Fibroblast of lung (primary cell): Measurements from ENCODE around the gene DNMT3A. TPM values are rescaled to one million over a fixed set of nuclear protein-coding genes. Genes with fewer than 3 reads are reported as not detected.

ENCODE experiments used
- DNase-seq, 2 donors: peaks; one replicate each; pipeline versions ENCODE4 v3.0.0 to v3.0.0-alpha.2; 2010; ENCODE audit warnings: low read depth in 2 of 2
- H2AFZ ChIP-seq: 2 replicates; pipeline ENCODE4 v1.5.1; 2012; ENCODE audit warnings: low read length, control low read depth, inconsistent platforms
- H3K27ac ChIP-seq: 2 replicates; pipeline ENCODE4 v1.5.1; 2011; ENCODE audit warnings: low read length, control low read depth; ENCODE audit not compliant: insufficient read depth
- H3K27me3 ChIP-seq: 2 replicates; pipeline ENCODE4 v1.5.1; 2011; ENCODE audit warnings: mild to moderate bottlenecking, low read length; ENCODE audit not compliant: control insufficient read depth, insufficient read depth
- H3K36me3 ChIP-seq: 2 replicates; pipeline ENCODE4 v1.5.1; 2011; ENCODE audit warnings: low read length; ENCODE audit not compliant: control insufficient read depth, insufficient read depth
- H3K4me1 ChIP-seq: 2 replicates; pipeline ENCODE4 v1.5.1; 2011; ENCODE audit warnings: low read length; ENCODE audit not compliant: control insufficient read depth, insufficient read depth; ENCODE audit errors: extremely low read depth
- H3K4me2 ChIP-seq: 2 replicates; pipeline ENCODE4 v1.5.1; 2011; ENCODE audit warnings: low read length, control low read depth; ENCODE audit not compliant: insufficient read depth; ENCODE audit errors: extremely low read depth
- H3K4me3 ChIP-seq, 4 experiments: fragments of 200-600 bp in 1 of 4; sonication (generic) in 1 of 4; replicated peaks in 1 of 4; 2 replicates each; pipeline ENCODE4 v1.5.1; 2011 to 2016; ENCODE audit warnings: low read length in 4 of 4, low read depth in 3 of 4, mild to moderate bottlenecking in 3 of 4, control low read depth in 2 of 4, inconsistent platforms in 1 of 4, mixed read lengths in 1 of 4; ENCODE audit not compliant: insufficient read depth in 1 of 4; ENCODE audit errors: control extremely low read depth in 1 of 4
- H3K79me2 ChIP-seq: 2 replicates; pipeline ENCODE4 v1.5.1; 2012; ENCODE audit warnings: mild to moderate bottlenecking, low read length, inconsistent platforms; ENCODE audit not compliant: control insufficient read depth, insufficient read depth
- H3K9ac ChIP-seq: 2 replicates; pipeline ENCODE4 v1.5.1; 2011; ENCODE audit warnings: mild to moderate bottlenecking, low read length, control low read depth; ENCODE audit not compliant: insufficient read depth
- H3K9me3 ChIP-seq: 2 replicates; pipeline ENCODE4 v1.5.1; 2012; ENCODE audit warnings: low read depth, low read length; ENCODE audit not compliant: control insufficient read depth, insufficient read depth
- H4K20me1 ChIP-seq: 2 replicates; pipeline ENCODE4 v1.5.1; 2011; ENCODE audit warnings: low read length; ENCODE audit not compliant: control insufficient read depth, insufficient read depth; ENCODE audit errors: extremely low read depth
- CTCF ChIP-seq, 2 donors: IDR thresholded peaks in 1 of 2; conservative IDR thresholded peaks in 1 of 2; 1 replicate in 1 of 2; 2 replicates in 1 of 2; pipeline ENCODE4 v1.5.1; 2011 to 2012; ENCODE audit warnings: low read length in 2 of 2, control low read depth in 1 of 2, inconsistent platforms in 1 of 2, low read depth in 1 of 2, mild to moderate bottlenecking in 1 of 2
- EZH2 ChIP-seq: IDR thresholded peaks from 2 replicates; pipeline ENCODE4 v1.5.1; 2012; ENCODE audit warnings: low read length, control low read depth, mild to moderate bottlenecking; ENCODE audit errors: missing control alignments
- polyA plus RNA-seq, 2 donors: library from polyadenylated mRNA; depleted of rRNA in 1 of 2; stranded (reverse) in 1 of 2; unstranded in 1 of 2; fragments of >200 nt; gene quantifications; 2 replicates each; pipeline ENCODE4 v1.2.1, GENCODE V29; 2011 to 2012; ENCODE audit warnings: missing spikeins in 1 of 2
- total RNA-seq: library from RNA; depleted of rRNA; stranded (reverse); fragments of >200 nt; gene quantifications from 2 replicates; pipeline ENCODE4 v1.2.1, GENCODE V29; 2014

DNMT3A gene
- total and polyA plus RNA-seq, 2 donors (not counting 1 experiment from before 2014, with no cell fraction given), result 3.6 to 19.7 TPM

GRCh38 chr2:25201265-25201664 lies 140.5 kb downstream of the DNMT3A start:
- Histone ChIP-seq H2AFZ (no peak overlapping the region), H3K9me3 (no peaks in the 10 kb centered on the region), H3K4me3 (no peak overlapping the region), H3K9ac (no peak overlapping the region), H3K79me2 (no peaks in the 10 kb centered on the region), H3K4me1 (no peaks in the 10 kb centered on the region), H3K27me3 (no peaks in the 10 kb centered on the region), H4K20me1 (no peaks in the 10 kb centered on the region), H3K27ac (no peak overlapping the region), H3K36me3 (no peaks in the 10 kb centered on the region), H3K4me2 (no peak overlapping the region)
- DNase-seq, result no peak
- peak; percentile 8 to 29 for TF ChIP-seq CTCF (conservative IDR thresholded peaks at IDR 0.05 in 1 of 2, IDR thresholded peaks at IDR 0.05 in 1 of 2; ENCODE audit: low read depth in 1 of 2, low read length in 2 of 2)
- TF ChIP-seq EZH2, result no peak

GRCh38 chr2:25198576-25198975 lies 143.1 kb downstream of the DNMT3A start:
- Histone ChIP-seq H3K4me3 (no peak overlapping the region), H3K27ac (no peak overlapping the region), H2AFZ (no peak overlapping the region), H3K4me1 (no peaks in the 10 kb centered on the region), H3K4me2 (no peak overlapping the region), H3K9me3 (no peaks in the 10 kb centered on the region), H3K9ac (no peak overlapping the region), H3K79me2 (no peaks in the 10 kb centered on the region), H3K36me3 (no peaks in the 10 kb centered on the region), H3K27me3 (no peaks in the 10 kb centered on the region), H4K20me1 (no peaks in the 10 kb centered on the region)
- no peak for DNase-seq
- no peak for TF ChIP-seq EZH2
- no peak for TF ChIP-seq CTCF (conservative IDR thresholded peaks at IDR 0.05 in 1 of 2, IDR thresholded peaks at IDR 0.05 in 1 of 2; ENCODE audit: low read depth in 1 of 2, low read length in 2 of 2)

GRCh38 chr2:25198209-25198525 lies 143.6 kb downstream of the DNMT3A start:
- Histone ChIP-seq H3K9me3 (no peaks in the 10 kb centered on the region), H3K4me1 (no peaks in the 10 kb centered on the region), H3K79me2 (no peaks in the 10 kb centered on the region), H3K4me3 (no peak overlapping the region), H3K27me3 (no peaks in the 10 kb centered on the region), H3K36me3 (no peaks in the 10 kb centered on the region), H4K20me1 (no peaks in the 10 kb centered on the region), H3K9ac (no peak overlapping the region), H2AFZ (no peak overlapping the region), H3K4me2 (no peak overlapping the region), H3K27ac (no peak overlapping the region)
- TF ChIP-seq EZH2, result no peak
- no peak for DNase-seq
